ENCODE results near the gene HYCC1.

DNA sequence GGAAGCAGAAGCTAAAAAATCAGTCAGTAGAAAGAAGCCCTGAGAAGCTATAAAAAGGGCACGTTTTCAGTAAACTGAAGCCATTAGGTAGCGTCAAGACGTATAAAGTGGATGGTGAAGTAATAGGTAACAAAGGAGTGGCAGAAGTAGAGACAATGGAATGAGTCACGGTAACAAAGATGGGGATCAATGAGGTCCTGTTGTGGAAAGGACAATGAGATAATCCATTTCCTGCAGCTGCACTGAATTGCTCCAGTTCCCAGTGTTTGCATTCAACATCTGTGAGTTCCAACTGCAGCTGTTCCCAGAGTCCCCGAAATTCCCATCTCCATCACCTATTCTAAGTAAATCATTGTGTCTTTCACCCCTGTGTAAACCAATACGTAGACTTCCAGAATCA lies 4.8 kb upstream of the HYCC1 start:
- TF ChIP-seq CREB1 (CRISPR knock-in tag; IDR thresholded peaks at IDR 0.05; ENCODE audit: low read depth), result no peak
- TF ChIP-seq, protein P1, sequence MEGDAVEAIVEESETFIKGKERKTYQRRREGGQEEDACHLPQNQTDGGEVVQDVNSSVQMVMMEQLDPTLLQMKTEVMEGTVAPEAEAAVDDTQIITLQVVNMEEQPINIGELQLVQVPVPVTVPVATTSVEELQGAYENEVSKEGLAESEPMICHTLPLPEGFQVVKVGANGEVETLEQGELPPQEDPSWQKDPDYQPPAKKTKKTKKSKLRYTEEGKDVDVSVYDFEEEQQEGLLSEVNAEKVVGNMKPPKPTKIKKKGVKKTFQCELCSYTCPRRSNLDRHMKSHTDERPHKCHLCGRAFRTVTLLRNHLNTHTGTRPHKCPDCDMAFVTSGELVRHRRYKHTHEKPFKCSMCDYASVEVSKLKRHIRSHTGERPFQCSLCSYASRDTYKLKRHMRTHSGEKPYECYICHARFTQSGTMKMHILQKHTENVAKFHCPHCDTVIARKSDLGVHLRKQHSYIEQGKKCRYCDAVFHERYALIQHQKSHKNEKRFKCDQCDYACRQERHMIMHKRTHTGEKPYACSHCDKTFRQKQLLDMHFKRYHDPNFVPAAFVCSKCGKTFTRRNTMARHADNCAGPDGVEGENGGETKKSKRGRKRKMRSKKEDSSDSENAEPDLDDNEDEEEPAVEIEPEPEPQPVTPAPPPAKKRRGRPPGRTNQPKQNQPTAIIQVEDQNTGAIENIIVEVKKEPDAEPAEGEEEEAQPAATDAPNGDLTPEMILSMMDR (conservative IDR thresholded peaks at IDR 0.05; ENCODE audit: low read depth in 2 of 2), result no peak
- TF ChIP-seq POLR2AphosphoS5 (IDR thresholded peaks at IDR 0.05; ENCODE audit: low read depth), result no peak
- no peak for TF ChIP-seq JUNB (IDR thresholded peaks at IDR 0.05; ENCODE audit: unreplicated experiment)

All from GM23338 (cell line).